T-helper 1 cell (primary cell): Measurements from ENCODE around the gene GNPDA1.

Experiments used
- DNase-seq, 5 donors: peaks; one replicate each; pipeline ENCODE4 v3.0.0-alpha.2; 2012 to 2020

Gene GNPDA1

GRCh38 chr5:141952020-141952419 is 60.8 kb downstream of the GNPDA1 start:
- DNase-seq: no peak

DNA sequence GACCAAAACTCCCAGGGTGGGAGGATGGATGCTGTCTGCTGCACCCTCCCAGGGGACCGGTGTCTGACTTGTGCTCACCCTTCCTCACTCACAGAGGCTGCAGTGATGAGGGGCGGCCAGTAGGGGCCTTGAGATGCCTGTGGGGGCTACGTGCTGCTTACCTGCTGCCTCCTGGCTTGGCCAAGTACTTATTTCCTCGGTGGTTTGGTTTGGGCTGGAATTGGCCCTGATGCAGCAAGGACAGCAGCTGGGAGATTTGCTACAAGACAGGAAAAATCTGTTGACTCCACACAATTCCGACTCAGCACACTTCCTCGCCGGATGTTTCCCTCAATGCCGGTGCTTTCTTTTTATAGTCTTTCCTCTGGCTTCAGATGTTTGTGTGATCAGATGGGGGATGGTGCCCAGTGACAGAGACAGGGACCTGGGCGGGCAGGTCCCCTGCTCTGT is 61.5 kb downstream of the GNPDA1 start:
- peak in 1 of 5 donors; percentile 22 for DNase-seq
